NCI-H187 treated with DMSO at 0.1 percent for 48 hours (cell line): Measurements from ENCODE around the gene MZB1.
"Not testable (repeated sequence)": the region's sequence is repeated elsewhere in the genome, so short reads cannot be mapped to it uniquely, and the experiment has no call there.

Source experiments
- DNase-seq: peaks from one replicate; lab custom pipeline; 2025; lab: John Stamatoyannopoulos, UW

Gene MZB1

DNA sequence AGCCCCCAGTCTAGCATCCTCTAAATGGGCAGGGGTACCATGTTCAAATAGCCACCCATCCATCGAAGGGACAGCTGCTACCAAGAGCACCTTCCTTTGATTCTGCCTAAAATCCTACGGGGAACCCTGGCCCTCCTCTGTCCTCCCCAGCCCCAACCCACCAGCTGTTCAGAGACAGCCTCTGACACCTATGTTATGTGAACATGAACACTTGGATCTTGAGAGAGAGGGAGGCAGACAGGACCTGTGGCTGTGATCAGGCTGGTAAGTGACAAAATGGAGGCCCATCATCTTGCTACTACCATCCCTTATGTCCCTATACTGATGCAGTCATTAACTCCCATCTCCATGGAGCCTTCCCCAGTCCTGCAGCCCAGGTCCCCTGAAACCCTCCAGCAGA is 14.8 kb downstream of the MZB1 start:
- DNase-seq = no peak

DNA sequence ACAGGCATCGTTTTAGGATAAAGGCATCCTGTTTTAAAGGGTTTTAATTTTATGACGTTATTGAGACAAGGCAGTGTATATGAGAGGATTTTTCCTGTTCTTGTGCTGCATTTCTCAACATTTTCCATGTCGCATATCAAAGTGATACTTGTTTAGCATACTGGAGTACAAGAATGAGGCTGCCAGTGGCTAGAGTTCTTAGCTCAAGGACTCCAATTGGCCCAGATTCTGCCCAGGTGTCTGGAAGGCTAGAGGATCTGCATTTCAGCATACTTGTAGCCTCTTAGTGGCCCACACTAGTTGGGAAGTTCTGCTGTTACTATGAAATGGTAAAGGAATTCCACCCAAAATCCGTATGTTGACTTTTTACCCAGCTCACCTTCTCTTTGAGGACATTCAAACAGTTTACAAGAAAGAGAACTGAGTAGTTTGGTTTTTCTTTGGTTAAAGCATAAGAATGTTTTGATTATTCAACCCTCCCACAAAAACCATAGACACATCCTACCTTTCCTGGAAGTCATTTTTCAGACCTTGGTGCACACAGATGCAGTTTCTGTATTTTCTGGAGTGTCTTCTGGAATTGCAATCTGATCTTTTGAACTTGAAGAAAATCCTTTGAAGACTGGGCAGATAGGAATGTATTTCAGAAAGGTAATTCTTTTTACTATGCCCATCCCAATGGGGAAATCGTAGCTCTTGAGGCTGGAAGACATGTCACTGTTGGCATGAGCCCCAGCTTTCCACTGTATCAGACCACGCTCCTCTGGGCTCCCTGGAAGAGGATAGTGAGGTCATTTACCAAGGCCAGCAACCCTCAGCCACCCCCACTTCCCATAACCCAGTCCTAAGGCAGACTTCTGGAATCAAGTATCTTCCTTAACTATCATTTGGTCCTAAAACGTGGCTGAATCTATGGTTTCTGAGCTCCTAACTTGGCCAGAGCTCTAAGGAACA is 18.0 kb downstream of the MZB1 start:
- DNase-seq = no peak

DNA sequence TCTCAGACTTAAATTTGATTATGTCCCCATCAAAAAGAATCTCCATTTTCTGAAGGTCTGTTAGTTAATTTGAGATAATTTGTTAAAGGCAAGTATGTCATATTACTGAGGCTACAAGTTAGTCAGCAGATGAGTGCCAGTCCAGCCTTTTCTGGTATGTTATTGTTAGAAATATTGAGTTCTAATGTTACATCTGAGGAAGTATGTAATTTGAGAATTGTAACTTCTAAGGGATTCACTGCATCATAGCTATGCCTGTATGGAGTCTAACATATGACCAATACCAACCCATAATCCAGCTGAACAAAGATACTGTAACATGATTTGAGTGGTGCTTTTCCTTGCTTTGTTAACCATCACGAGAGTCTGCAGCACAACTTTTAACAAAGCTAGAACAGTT is 20.5 kb downstream of the MZB1 start:
- no peak for DNase-seq

DNA sequence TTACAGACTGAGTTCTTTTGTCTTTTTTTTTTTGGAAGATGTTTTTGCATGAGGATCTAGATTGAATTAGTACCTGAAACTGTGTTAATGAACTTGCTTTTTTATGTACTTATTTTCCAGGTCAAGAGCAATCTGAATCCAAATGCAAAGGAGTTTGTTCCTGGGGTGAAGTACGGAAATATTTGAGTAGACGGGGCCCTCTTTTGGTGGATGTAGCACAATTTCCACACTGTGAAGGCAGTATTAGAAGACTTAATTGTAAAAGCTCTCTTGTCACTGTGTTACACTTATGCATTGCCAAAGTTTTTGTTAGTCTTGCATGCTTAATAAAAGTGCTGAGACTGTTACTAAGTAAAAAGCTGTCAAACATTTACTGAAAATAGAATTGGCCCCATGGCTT is 21.1 kb downstream of the MZB1 start:
- DNase-seq = no peak

DNA sequence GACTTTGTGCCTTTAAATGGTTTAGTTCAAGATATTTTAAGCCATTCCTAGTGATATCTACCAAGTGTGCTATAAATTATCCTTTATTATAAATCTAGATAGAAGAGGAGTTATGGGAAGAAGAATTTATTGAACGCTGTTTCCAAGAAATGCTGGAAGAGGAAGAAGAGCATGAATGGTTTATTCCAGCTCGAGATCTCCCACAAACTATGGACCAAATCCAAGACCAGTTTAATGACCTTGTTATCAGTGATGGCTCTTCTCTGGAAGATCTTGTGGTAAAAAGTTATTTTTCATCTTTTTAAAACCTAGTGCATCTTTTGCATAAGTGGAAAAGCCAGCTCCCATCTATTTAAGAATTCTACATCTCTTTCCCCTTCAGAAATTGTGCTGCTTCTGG is 25.2 kb downstream of the MZB1 start:
- no peak for DNase-seq

DNA sequence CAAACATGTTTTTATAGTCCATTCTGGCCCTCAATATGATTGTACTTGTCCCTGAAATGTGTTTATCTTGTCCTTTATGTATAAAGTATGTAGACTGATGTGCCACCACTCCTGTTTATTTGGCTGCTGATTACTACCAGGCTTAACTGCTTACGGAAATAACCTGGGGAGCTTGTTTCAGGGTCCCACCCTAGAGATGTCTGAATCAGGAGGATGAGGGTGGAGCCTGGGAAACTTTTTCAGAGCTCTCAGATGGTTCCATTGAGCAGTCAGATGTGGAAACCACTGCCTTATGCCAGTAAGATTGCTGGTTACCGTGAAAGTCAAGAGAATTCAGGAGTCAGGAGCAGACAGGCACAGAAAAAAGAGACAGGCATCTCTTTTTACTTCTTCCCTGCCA is 25.8 kb downstream of the MZB1 start:
- no peak for DNase-seq

DNA sequence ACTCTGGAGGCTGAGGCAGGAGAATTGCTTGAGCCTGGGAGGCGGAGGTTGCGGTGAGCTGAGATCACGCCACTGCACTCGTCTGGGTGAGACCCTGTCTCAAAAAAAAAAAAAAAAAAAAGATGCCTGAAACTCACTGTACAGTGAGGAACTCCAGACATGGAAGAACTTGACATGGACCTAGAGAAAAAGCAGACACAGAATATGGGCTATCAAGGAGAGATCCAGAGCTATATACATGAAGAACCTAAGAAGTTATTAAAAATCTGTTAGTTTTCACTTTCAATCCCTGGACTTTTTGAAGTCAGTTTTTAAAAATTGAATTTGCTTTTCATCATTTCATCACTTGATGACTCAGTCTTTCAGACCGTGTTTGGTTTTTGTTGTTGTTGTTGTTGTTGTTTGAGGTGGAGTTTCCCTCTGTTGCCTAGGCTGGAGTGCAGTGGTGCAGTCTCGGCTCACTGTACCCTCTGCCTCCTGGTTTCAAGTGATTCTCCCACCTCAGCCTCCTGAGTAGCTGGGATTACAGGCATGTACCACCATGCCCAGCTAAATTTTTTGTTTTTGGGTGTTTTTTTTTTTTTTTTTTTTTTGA is 27.8 kb downstream of the MZB1 start:
- no peak for DNase-seq

DNA sequence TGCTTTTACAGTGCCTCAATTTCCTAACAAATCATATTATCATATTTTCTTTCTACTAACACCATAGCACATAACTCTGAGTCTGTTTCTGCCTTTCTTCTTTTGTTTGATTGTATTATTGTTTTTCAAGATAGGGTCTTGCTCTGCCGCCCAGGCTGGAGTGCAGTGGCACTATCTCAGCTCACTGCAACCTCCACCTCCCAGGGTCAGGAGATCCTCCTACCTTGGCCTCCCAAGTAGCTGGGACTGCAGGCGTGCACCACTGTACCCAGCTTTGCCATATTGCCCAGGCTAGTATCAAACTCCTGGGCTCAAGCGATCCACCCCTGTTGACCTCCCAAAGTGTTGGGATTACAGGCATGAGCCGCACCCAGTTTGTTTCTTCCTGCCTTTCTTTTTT is 29.3 kb downstream of the MZB1 start:
- DNase-seq = no peak

DNA sequence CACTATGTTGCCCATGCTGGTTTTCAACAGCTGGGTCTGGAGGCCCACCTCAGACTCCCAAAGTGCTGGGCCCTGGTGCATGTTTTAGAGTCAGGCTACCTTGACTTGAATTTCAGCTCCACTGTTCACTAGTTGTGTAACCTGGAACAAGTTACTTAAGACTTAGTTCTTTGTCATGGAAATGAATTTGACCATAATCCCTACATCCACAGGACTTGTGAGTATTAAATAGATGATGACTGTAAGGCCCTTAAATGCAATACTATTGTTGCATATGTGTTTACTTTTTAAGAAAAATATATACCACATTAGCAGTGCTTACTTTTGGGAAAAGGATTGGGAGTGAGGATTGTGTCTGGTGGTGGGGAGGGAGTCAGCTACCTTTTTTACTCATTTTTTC is 31.6 kb downstream of the MZB1 start:
- DNase-seq = no peak

DNA sequence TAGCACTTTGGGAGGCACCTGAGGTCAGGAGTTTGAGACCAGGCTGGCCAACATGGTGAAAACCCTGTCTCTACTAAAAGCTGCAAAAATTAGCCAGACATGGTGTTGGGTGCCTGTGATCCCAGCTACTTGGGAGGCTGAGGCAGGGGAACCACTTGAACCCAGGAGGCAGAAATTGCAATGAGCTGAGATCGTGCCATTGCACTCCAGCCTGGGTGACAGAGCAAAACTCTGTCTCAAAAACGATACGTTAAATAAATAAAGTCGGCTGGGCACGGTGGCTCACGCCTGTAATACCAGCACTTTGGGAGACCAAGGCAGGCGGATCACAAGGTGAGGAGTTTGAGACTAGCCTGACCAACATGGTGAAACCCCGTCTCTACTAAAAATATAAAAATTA is 33.8 kb downstream of the MZB1 start:
- DNase-seq = not testable (repeated sequence)

DNA sequence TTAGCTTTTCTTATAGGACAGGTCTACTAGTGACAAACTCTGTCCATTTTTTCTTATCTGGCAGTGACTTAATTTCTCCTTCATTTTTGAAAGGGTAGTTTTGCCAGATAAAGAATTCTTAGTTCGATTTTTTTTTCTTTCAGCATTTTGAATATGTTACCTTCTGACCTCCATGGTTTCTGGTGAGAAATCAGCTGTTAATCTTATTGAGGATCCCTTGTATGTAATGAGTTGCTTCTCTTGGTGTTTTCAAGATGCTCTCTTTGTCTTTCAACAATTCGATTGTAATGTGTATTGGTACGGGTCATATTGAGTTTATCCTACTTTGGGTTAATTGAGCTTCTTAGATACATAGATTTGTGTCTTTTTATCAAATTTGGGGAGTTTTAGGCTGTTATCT is 35.5 kb downstream of the MZB1 start:
- no peak for DNase-seq

DNA sequence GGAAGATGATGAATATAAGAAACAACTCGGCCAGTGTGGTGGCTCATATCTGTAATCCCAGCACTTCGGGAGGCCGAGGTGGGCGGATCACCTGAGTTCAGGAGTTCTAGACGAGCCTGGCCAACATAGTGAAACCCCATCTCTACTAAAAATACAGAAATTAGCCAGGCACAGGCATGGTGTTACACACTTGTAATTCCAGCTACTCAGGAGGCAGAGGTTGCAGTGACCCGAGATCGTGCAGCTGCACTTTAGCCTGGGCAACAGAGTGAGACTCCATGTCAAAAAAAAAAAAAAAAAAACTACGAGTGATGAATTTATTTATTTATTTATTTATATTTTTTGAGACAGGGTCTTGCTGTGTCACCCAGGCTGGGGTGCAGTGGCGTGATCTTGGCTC is 41.9 kb downstream of the MZB1 start:
- DNase-seq = not testable (repeated sequence)

DNA sequence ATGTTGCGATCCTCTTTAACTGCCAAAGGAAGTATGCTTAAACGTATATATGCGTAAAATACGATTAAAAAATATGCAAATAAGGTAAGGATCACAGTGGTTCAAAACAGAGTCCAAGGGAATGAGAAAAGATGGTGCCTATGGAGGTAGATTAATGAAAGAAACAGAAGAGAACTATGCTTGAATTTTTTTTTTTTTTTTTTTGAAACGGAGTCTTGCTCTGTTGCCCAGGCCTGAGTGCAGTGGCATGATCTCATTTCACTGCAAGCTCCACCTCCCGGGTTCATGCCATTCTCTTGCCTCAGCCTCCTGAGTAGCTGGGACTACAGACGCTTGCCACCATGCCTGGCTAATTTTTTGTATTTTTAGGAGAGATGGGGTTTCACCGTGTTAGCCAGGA is 44.3 kb downstream of the MZB1 start:
- not testable (repeated sequence) for DNase-seq

DNA sequence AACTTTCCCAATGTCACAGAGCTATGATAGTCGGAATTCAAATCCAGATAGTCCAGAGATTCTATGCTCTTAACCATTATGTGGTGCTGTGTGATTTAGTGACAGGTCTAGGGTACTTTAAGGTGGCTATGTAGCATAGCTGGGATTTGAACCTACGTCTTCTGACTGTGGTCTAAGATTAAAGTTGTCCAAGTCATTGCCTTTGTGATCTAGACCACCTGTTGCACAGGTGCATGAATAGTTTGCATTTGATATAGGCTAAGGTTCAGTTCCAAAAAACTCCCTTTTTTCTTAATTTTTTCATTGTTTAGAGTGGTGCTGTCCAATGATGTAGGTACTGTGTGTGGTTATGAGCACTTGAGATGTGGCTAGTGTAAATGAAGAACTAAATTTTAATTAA is 45.5 kb downstream of the MZB1 start:
- no peak for DNase-seq

DNA sequence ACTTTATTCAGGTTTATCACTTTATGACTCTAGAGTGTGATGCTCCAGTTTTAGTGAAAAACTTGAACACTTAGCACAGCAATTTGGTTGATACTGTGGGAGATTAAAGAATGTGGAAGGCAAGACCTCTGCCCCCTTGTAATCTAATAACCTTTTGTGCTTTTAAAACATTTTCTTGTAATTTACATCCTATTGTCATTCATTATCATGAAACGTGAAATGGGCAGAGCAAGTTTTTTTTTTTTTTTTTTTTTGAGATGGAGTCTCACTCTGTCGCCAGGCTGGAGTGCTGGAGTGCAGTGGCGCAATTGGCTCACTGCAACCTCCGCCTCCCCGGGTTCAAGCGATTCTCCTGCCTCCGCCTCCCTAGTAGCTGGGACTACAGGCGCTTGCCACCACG is 46.2 kb downstream of the MZB1 start:
- no peak for DNase-seq

DNA sequence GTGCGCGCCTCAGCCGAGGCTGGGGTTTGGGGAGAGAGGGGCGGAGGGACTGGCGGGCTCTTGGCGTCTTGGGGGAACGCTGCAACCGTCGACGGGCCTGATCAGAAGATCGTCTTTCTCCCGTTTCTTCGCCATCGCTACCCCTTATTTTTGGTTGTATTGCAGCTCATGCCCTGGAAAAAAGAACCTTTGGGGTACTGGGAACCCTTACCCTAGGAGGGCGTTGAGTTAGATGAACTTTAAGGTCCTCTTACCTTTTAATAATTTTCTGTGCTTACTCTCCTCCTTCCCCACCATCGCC is 47.3 kb downstream of the MZB1 start:
- no peak for DNase-seq

DNA sequence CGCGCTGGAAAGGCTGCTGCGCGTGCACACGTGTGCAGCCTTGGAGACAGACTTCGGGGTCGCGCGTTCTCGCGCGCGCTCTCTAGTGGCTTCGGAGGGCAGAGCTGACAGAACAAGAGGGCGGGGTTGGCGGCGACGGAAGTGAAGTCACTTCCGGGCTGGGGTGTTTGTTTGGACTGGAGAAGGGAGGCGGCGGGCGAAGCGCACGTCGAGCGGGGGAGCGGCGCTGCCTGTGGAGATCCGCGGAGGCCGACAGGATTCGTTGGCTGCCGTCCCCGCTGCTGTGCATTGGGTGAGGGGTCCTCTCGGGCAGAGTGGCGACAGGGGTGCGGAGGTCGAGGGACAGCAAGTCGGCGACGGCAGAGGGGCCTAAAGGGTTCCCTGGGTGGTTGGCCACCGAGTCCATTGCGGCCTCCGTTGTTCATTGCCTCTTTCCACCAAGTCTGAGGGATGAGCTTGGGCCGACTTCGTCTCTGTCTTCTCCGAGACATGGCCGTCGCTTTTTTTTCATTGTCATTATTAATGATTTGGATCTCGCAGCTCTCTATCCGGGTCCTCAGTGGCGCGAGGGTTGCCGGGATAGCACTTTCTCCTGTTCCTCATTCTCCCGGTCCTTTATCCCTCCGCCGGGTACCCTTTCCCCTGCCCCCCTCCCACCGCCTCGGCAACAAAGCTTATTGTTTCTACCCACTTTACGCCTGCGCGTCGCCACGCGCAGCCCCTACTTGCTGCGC is 47.9 kb downstream of the MZB1 start, which contains the start of gene PAIP2:
PAIP2 (plus strand) TSS at position 166 of the 734 bp plus-strand sequence. CDS start 21,931 bp downstream, outside the sequence.
- DNase-seq = peak; percentile 83

DNA sequence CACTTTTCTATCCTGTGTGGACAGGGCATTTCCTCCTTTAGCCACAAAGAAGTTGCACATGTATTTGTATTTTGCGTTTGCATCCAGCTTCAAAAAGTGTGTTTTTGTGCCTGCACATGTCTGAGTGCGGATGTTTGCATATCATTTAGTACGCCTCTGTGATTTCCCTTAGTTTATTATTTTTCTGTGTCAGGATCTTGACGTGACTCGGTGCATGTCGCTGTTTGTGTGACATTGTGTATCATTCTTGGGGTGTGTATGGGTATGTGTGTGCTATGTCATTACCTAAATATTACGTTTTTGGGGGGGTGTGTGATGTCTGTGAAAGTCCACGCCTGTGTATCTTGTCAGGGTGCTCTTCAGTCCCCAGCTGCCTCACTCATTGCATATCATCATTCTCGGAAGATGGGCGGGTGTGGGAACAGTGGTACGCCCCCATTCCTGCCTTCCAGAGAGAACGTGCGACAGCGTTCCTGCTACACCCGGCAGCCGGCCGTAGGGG is 48.5 kb downstream of the MZB1 start:
- DNase-seq = no peak

DNA sequence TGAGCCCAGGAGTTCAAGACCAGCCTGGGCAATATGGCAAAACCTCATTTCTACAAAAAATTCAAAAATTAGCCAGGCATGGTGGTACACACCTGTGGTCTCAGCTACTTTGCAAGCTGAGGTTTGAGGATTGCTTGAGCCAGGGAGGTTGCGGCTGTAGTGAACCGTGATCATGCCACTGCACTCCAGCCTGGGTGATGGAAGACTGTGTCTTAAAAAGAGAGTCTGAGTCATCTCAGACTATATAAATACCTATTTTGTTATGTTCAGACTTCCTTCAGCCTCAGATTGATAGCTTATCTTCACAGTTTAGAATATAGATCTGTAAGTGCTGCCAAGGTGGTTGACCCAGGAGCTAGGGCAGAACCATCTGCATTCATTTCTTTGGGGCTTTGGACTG is 49.7 kb downstream of the MZB1 start:
- DNase-seq = no peak
